Cerebellar cortex (tissue), 1 donor: Measurements from ENCODE around the gene ABCB9.

ENCODE experiments used
- DNase-seq: peaks from one replicate; pipeline ENCODE4 v3.0.0-alpha.2; 2015; ENCODE audit warnings: low spot score

The ABCB9 gene

GRCh38 chr12:122994781-122995502 lies 28.7 kb upstream of the ABCB9 start:
- no peak for DNase-seq

- DNase-seq = no peak
Measured at GRCh38 chr12:122994140-122994675, 27.9 kb upstream of the ABCB9 start.

- no peak for DNase-seq
Measured at GRCh38 chr12:122992386-122992785, 26.1 kb upstream of the ABCB9 start.

GRCh38 chr12:122991623-122992275 lies 25.5 kb upstream of the ABCB9 start:
- DNase-seq = no peak

DNA sequence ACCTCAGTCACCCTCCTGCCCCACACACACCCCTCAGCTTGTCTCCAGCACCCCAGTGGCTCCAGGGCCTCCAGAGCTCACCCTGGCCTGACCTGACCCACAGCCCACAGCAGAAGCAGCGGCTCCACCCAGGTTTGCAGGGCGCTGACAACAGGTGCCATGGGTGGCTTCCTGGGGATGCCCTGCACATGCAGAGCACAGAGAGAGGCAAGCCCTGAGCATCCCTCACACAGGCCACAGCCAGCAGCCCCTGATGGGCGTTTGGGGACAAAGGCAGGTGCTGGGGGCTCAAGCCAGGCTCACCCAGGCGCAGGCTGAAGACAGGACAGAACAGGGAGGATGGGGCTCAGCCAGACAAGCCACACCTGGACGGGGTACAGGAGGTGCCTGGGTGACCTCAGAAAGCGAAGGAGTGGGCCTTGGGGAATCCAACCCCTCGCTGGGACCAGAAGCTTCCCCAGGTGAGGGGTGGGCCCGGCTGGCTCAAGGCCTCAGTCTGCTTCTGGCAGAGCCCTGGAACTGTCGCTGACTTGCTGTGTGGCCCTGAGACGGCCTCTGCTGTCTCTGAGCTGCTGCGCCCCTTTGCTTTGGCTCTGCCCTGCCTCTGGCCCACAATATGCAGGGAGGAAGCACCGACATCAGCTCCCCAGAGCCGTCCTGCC lies 24.8 kb upstream of the ABCB9 start:
- DNase-seq = no peak

DNA sequence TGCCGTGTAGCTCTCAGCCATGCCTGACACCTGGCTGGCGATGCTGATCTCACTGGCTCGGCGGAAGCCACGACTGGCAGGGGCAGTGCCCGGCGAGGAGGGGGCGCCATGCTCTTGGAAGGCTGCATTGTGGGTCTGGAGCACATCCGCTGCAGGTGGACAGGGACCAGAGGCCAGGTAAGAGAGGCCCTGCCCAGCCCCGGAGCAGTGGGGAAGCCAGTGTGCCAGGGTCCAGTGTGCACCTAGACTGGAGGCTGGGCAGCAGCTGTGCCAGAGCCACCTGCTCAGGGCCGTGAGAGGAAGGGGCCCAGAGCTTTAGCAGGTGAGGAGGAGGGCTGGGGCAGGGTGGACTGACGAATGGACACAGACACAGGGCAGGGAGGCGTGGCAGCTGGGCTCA lies 24.3 kb upstream of the ABCB9 start:
- DNase-seq = no peak

DNA sequence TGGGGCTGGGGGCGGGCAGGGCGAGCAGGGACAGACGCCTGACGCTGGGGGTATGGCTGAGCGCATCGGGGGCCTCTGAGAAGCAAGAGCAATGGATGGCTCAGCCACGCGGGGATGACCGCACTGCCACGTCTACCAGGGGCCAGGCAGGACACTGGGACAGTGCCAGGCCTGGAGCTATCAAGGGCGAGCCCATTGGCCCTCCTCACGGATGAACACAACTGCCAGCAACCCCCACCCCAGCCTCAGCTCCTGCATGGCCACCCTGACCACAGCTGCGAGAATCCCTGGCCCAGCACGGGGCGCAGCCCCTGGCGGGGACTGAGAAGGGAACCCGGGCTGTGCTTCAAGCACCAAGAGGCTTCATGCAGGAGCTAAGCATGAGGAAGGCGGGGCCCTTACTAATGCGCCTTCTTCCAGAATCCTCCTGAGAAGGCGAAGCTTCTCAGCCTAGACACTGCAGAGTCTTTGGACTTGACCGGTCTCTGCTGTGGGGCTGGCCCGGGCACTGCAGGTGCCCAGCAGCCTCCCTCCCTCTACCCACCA lies 23.7 kb upstream of the ABCB9 start:
- DNase-seq = no peak

DNA sequence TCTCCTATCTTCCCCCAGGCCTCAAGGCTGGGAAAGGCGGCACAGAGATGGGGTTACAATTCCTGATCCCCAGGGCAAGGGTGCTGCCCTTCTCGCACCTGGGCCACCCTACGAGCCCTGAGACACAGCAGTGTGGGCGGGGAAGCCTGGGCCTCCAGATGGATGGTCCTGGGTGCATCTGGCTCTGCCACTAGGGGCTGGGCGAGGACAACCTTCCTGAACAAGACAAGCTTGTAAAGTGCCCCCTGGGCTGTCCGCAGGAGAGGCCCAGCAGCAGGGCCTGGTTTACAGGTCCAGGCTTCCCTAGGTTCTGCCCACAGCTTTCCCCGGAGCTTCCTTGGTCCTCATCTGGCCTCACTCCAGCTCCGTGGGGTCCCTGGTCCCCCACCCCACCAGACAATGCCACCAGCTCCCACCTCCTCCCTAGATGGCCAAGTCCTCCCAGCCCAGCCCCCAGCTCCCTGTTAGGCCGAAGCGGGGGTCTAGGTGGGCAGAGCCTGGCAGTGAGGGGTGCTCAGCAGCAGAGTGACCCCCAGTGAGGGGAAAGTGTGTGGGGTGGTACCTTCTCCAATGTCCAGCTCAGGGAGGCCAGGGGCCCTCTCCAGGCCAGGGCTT lies 23.1 kb upstream of the ABCB9 start:
- no peak for DNase-seq

DNA sequence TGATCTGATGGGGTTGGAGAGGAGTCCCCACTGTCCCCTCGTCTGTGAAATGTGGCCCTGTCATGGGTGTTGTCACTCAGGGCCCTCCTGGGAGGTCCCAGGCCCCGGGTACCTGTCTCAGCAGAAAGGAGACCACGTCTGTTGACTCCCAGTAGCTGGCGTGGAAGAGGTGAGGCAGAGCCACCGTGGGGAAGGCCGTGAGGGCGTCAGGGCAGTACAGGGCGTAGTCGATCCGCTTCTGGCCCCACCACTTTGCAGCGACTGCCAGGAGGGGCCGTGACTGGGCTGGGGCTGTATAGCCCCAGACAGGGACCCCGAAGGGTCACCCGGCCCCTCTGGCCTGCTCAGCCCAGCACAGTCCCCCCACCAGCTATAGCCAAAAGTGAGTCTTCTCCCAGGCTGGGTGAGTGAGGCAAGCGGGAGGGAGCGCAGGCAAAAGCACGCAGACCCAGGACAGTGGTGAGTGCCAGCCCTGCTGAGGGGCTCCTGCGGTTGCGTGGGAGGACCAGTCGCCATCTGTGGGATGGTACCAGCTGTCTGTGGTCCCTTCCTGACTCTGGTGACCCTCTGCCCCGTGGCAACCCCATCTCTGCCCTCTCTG lies 22.4 kb upstream of the ABCB9 start:
- DNase-seq = no peak

DNA sequence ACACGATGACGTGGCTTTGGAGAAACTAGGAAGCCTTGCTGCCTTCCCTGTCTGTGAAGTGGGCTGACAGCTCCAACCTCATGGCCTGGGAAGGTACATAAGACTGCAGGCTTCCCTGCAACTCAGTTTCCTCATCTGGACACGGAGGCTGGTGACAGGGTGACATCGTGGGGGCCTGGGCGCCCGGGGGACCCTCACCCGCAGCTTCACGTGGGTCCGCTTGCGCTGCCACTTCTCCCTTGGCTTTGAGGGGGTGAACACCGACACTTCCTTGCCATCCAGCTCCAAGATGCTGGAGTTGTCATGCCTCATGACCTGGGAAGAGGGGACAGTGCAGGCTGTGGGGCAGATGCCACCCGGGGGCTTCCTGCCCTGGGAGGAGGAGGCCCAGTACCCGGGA lies 21.8 kb upstream of the ABCB9 start:
- DNase-seq = no peak

- DNase-seq = no peak
Measured at GRCh38 chr12:122987086-122987951, 21.1 kb upstream of the ABCB9 start.

DNA sequence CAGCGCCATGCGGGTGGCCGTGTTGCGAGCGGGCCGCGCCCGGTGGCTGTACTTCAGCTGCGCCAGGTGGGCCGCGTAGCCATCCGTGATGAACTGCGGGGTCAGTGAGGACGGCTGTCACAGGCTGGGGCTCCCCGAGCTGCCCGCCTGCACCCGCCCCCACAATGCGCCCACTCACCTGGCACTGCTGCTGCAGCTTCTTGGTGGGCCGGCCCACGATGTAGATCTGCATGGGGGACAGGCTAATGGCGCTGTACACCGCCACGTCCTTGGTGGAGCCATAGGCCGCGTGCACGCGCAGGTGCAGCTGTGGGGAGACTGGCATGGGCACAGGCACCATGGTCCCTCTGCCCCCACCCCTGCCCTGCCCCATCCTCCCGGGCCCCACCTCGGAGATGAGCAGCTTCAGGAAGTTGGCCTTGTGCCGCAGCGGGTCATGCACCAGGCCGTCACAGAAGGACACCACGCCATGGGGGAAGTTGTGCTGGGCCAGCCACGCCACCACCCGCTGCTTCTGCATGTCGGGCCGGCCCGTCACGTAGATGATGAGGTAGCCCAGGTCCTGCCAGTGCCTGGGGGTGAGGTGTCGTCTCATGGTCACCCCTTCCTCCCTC lies 20.1 kb upstream of the ABCB9 start:
- DNase-seq = no peak

DNA sequence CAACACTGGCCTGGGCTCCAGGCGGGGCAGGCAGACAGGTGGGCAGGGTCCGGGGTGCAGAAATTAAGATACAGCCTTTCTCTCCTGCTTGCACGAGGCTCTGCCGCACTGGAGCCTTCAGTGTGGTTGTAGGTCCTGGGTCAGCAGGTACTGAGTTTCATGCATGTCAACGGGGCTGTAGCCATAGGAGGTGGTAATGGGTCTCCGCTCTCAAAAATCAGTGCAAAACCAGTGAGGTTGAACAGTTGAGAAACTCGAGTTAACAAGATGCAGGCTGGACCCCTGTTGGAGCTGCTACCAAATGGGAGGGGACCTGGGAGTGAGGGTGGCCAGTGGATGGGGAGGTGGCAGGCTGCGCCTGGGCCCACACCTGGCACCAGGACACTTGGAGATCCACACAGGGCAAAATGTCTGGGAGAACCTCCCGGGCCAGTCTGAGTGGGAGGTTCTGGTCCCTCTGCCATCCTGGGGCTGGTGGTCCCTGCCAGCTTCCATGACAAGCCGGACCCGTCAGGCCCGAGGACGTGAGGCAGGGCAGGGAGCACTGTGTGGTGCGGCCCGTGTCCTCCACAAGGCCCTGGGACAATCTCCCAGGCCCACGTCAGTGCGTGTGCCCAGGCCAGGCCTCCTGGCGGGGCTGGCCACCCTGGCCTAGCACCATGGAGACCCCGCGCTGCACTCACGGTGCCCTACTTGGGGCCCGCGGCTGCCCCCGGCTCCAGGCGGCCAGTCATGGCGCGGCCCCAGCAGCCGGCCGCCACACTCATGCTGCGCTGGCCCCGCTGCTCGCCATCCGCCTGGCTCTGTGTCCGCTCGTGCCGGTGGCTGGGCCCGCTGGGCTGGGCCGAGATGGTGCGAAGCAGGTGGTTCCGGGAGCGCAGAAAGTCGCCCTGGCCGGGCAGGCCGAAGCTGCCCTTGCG lies 19.3 kb upstream of the ABCB9 start:
- no peak for DNase-seq

DNA sequence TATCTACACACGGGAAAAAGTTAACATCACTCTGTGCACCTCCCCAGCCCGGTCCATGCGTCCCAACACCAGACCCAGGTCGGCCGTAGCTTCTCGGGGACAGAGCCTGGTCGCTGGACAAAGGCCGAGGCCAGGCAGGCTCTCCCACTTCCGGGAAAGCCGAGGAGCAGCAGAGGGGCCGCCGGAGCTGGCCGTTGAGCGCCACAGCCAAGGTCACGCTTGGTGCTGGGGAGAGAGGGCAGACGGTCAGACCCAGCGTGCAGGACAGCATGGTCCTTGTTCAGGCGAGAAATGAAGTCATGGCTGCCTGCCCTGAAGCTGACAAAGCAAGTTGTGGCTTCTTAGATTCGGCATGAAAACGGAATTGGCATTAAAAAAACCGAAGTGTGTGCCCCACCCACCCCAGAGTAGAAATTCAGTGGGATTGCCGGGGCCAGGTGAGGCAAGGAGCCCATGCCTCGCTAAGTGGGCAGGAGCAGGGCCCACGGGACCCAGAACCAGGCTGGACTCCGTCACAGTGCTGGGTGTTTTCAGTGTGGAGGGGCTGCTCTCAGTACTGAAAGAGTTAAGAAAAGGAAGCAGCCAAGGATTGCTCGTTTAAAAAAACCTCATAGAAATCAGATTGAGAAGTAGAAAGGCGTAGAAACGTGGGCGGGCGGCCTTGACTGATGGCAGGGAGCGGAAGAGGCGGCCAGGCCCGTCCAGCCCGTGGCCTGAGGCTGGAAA lies 18.5 kb upstream of the ABCB9 start:
- DNase-seq = no peak

- no peak for DNase-seq
Measured at GRCh38 chr12:122983789-122984515, 17.7 kb upstream of the ABCB9 start.

DNA sequence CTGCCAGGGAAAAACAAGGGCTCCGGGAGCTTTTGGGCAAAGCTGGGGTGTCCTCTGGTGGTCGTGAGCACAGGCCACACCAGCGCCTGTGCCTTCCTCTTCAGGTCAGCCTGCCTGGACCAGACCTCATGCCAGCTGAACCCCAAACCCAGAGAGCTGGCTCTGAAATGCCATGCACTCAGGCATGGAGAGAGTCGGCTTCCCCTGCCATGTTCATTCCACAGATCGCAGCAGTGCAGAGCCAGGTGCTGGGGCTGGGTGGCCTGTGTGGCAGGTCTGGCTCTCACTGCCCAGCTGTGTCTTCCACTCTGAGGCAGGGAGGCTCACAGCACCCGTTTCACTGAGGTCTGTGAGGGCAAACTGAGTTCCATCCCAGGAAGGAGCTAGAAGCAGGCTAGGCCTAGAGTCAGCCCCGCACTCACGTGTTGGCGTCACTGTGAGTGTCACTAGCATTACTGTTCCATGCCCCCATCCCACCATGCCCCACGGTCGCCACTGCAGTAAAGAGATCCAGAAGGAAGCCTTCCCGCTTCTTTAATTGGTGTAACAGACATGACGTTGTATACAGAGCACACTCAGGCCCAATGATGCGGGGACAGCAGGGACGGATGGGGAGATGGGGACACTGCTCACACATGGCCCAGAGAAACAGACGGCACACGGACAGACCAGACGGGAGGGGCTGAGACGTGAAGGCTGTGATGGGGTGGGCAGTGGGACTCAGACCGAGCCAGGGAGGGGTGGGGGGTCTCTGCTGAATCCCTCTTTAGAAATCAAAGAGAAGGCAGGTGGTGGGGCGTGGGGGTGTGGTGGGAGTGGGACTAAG lies 16.9 kb upstream of the ABCB9 start:
- no peak for DNase-seq

- no peak for DNase-seq
Measured at GRCh38 chr12:122982477-122982815, 16.2 kb upstream of the ABCB9 start.
